Measurements from ENCODE around the gene PPP2R5D.
A peak's percentile ranks its signal among the peaks of the same experiment; 100 is the strongest.

The PPP2R5D gene

DNA sequence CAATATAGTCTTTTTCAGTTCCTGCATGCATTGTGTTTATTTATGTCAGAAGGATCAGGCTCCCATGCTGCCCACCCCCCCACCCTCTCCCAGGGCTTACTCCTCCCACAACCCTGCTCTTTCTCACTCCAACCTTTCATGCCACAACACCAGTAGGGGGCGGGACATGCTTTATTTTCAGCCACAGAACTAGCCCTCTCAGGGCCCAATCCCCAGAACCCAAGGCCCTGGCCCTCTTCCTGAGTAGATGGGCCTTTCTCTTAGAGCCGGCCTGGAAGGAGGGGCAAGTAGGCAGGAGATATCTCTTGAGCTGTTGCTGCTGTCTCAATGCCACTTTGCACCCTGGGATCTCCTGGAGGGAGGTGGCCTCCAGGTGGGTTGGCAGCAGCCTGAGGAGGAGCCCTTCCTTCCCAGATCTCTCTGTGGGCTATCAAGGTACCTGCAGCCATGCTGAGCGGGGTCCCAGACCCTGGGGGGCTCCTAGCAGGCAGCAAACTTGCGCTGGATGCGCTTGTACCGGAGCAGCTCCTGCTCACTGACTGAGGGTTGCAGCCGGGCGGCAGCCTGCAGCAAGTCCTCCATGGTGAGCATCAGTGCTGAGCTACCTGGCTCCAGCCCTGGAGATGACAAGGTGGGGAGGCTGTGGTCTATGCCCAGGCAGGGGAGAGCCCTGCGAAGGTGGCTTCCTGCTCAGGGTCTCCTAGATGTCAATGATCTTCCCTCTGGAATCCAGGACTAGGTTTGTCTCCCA, 20.3 kb upstream of the PPP2R5D start:
- Histone ChIP-seq H3K27ac (ENCODE audit: low read depth, low read length, severe bottlenecking) (no peak overlapping the region), H3K4me3 (ENCODE audit: extremely low read depth, insufficient read depth, low read length, poor library complexity, severe bottlenecking) (no peak overlapping the region), H3K4me1 (ENCODE audit: control insufficient read depth, insufficient read depth, low read length, poor library complexity, severe bottlenecking) (peaks cover 8% of the 10 kb centered on the region), H3K9me3 (ENCODE audit: control insufficient read depth, low read length) (no peaks in the 10 kb centered on the region), H3K36me3 (ENCODE audit: control insufficient read depth, insufficient read depth, low read length) (peaks cover 12% of the 10 kb centered on the region)
- 100% methylated on average over 6 to 7 of the region's 9 CpGs for WGBS, 2 experiments (ENCODE audit: insufficient coverage in 2 of 2)

DNA sequence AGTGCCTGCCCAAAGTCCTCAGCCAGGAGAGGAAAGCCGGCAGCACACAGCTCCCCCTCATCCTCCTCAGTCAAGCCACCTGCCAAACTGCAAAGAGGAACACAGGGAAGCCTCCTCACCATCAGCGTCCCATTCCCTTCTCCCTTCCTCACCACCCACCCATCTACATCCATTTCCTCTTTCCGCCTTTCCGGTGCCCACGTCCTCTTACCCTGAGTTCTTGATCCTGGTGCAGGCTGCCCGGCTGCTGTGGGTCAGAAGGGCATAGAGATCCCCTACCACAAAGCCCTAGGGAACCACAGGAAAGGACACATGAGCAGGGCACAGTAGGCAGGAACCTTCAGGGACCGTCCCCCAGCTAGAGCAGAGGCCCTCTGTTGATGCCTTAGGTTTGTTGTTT, 17.8 kb upstream of the PPP2R5D start:
- H3K4me3 ChIP-seq (ENCODE audit: extremely low read depth, insufficient read depth, low read length, poor library complexity, severe bottlenecking) = no peak overlapping the region
- WGBS, 2 experiments (ENCODE audit: insufficient coverage in 2 of 2) = 85 to 94% methylated on average over 2 to 6 of the region's 7 CpGs
- no peaks in the 10 kb centered on the region for H3K9me3 ChIP-seq (ENCODE audit: control insufficient read depth, low read length)
- H3K4me1 ChIP-seq (ENCODE audit: control insufficient read depth, insufficient read depth, low read length, poor library complexity, severe bottlenecking) = peaks cover 20% of the 10 kb centered on the region
- peaks cover 12% of the 10 kb centered on the region for H3K36me3 ChIP-seq (ENCODE audit: control insufficient read depth, insufficient read depth, low read length)
- H3K27ac ChIP-seq (ENCODE audit: low read depth, low read length, severe bottlenecking) = no peak overlapping the region

DNA sequence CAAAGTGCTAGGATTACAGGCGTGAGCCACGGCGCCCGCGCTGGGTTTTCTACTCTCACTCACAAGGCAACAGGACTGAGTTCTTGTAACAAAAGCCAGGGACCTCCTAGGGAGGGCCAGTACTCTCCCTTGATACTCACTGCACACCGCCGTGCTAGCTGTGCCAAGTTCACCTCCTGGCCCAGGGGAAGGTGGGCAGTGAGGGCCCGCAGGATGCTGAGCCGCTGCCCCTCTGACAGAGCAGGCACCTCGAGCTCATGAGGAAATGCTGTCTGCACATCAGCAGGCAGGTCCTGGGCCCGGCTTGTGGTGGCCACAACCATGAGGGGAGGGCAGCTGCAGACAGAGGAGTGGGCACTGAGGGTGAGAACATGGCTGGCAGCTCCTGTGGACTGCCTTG, 17.1 kb upstream of the PPP2R5D start:
- Histone ChIP-seq H3K36me3 (ENCODE audit: control insufficient read depth, insufficient read depth, low read length) (peaks cover 9% of the 10 kb centered on the region), H3K9me3 (ENCODE audit: control insufficient read depth, low read length) (no peaks in the 10 kb centered on the region), H3K27ac (ENCODE audit: low read depth, low read length, severe bottlenecking) (no peak overlapping the region), H3K4me1 (ENCODE audit: control insufficient read depth, insufficient read depth, low read length, poor library complexity, severe bottlenecking) (peaks cover 18% of the 10 kb centered on the region), H3K4me3 (ENCODE audit: extremely low read depth, insufficient read depth, low read length, poor library complexity, severe bottlenecking) (no peak overlapping the region)
- 96 to 98% methylated on average over 6 to 11 of the region's 11 CpGs for WGBS, 2 experiments (ENCODE audit: insufficient coverage in 2 of 2)

DNA sequence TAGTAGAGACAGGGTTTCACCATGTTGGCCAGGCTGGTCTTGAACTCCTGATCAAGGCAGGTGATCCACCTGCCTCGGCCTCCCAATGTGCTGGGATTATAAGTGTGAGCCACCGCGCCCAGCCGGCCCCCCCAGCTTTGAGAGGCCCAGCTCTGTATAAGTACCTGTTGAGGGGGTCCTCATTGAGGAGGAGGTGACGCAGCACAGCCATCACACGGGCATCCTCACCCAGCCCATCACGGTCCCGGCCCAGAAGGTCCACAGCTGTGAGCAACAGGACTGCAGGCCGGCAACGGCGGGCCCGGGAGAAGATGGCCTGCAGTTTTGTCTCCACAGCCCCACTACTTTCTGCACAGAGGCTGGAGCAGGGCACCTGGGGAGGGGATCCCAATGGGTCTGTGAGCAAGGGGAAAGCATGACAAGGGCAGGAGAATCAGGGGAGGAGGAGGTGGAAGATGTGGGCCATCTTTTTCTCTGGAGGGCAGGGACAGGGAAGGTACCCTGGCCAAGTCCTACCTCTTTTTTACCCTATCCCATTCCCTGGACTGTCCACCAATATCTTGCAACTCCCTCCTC, 16.2 kb upstream of the PPP2R5D start:
- Histone ChIP-seq H3K4me3 (ENCODE audit: extremely low read depth, insufficient read depth, low read length, poor library complexity, severe bottlenecking) (no peak overlapping the region), H3K36me3 (ENCODE audit: control insufficient read depth, insufficient read depth, low read length) (peaks cover 9% of the 10 kb centered on the region), H3K27ac (ENCODE audit: low read depth, low read length, severe bottlenecking) (no peak overlapping the region), H3K9me3 (ENCODE audit: control insufficient read depth, low read length) (no peaks in the 10 kb centered on the region), H3K4me1 (ENCODE audit: control insufficient read depth, insufficient read depth, low read length, poor library complexity, severe bottlenecking) (peaks cover 17% of the 10 kb centered on the region)
- 92 to 93% methylated on average over 8 to 11 of the region's 12 CpGs for WGBS, 2 experiments (ENCODE audit: insufficient coverage in 2 of 2)

DNA sequence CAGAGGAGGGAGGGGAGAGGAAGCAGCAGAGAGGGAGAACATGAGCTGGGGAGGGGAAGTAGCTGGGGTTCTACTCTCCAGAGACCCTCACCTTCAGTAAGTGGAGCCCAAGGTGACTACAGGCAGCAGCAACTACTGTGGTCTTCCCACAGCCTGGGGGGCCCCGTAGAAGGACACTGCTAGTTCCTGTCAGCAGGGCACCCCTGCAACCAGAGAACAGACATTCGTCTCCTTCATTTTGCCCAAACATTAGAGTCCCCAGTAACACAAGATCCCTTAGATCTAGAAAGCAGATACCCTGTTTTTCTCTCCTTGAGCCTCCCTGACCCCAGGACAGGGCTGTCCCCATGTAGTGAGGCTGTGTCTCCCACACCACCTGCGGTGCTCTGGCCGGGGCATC, 15.6 kb upstream of the PPP2R5D start:
- no peak overlapping the region for H3K4me3 ChIP-seq (ENCODE audit: extremely low read depth, insufficient read depth, low read length, poor library complexity, severe bottlenecking)
- H3K4me1 ChIP-seq (ENCODE audit: control insufficient read depth, insufficient read depth, low read length, poor library complexity, severe bottlenecking) = peaks cover 17% of the 10 kb centered on the region
- no peak overlapping the region for H3K27ac ChIP-seq (ENCODE audit: low read depth, low read length, severe bottlenecking)
- no peaks in the 10 kb centered on the region for H3K9me3 ChIP-seq (ENCODE audit: control insufficient read depth, low read length)
- WGBS, 2 experiments (ENCODE audit: insufficient coverage in 2 of 2) = 92 to 100% methylated on average over 1 to 4 of the region's 4 CpGs
- H3K36me3 ChIP-seq (ENCODE audit: control insufficient read depth, insufficient read depth, low read length) = peaks cover 14% of the 10 kb centered on the region

DNA sequence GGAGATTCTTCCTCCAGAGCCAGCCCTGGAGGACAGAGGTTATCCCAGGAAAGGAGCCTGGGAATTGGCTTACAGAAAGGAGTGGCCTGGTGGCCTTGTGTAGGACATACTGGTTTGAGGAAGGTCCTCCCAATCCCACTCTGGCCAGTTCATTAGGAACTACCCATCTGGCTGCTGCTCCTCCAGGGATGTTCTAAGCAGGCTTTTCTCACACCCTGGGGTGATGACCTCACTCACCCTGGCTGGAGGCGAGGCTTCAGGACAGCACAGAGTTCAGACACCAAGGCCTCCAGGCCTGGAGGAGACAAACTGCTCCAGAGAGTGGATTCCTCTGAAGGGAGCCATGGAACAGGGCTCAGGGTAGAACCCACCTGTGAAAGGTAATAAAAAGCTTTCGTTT, 14.9 kb upstream of the PPP2R5D start:
- peaks cover 17% of the 10 kb centered on the region for H3K4me1 ChIP-seq (ENCODE audit: control insufficient read depth, insufficient read depth, low read length, poor library complexity, severe bottlenecking)
- peaks cover 18% of the 10 kb centered on the region for H3K36me3 ChIP-seq (ENCODE audit: control insufficient read depth, insufficient read depth, low read length)

DNA sequence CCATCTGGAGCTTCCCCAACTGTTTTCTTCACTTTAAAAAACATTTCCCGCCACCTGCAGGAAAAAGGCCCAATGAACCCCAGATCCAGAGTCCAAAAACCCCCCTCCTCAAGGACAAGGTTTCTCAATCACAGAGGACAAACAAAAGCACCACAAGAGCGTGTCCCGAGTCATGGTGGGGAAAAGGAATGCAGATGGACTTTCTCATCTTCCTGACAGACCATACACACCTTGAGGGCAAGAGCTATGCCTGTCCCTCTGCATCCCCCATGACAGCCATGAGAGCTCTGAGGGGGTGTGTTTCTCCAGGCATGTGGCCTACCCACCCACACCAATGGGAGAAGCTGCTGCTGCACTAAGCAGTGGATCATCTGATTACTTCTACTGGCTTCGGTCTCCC, 14.4 kb upstream of the PPP2R5D start:
- Histone ChIP-seq H3K4me1 (ENCODE audit: control insufficient read depth, insufficient read depth, low read length, poor library complexity, severe bottlenecking) (peaks cover 17% of the 10 kb centered on the region), H3K36me3 (ENCODE audit: control insufficient read depth, insufficient read depth, low read length) (peaks cover 20% of the 10 kb centered on the region), H3K4me3 (ENCODE audit: extremely low read depth, insufficient read depth, low read length, poor library complexity, severe bottlenecking) (no peak overlapping the region), H3K27ac (ENCODE audit: low read depth, low read length, severe bottlenecking) (no peak overlapping the region), H3K9me3 (ENCODE audit: control insufficient read depth, low read length) (no peaks in the 10 kb centered on the region)
- WGBS, 2 experiments (ENCODE audit: insufficient coverage in 2 of 2) = 88 to 94% methylated on average over 3 of the region's 4 CpGs

More for the DNA sequence above, 14.9 kb upstream of the PPP2R5D start:
- H3K9me3 ChIP-seq (ENCODE audit: control insufficient read depth, low read length) = no peaks in the 10 kb centered on the region
- 96 to 100% methylated on average over 2 of the region's 2 CpGs for WGBS, 2 experiments (ENCODE audit: insufficient coverage in 2 of 2)
- H3K4me3 ChIP-seq (ENCODE audit: extremely low read depth, insufficient read depth, low read length, poor library complexity, severe bottlenecking) = no peak overlapping the region
- no peak overlapping the region for H3K27ac ChIP-seq (ENCODE audit: low read depth, low read length, severe bottlenecking)

DNA sequence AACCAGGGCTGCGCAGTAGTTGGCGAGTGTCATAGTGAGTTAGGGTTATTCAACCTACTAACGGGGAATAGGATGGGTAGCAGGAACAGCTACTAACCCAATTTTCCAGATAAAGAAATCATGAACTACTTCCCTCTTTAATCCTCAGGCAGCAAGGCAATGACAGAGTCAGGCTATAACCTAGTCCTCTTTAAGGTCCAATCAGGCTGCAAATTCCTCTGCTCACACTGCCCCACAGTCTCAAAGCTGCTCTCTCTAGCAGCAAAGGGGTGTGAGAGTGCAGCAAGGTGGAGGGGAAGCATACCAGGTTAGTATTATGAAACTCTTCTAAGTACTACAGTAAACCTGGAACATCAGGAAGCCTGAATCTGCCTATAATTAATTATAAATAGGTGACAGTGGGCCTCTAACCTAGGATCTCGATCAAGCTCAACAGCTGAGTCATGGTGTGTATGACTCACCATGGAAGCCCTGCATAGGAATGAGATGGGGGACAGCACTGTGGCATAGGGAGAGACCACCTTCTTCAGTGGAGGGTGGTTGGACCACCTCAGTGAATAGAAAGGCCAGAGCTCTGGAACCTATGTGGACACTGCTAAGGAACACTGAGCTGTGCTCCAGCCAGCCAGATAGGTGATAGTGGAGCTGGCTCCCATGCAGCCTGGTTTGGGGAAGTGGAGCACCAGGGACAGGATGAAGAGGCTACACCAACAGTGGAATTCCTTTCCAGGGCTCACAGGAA, 13.3 kb upstream of the PPP2R5D start:
- peaks cover 23% of the 10 kb centered on the region for H3K36me3 ChIP-seq (ENCODE audit: control insufficient read depth, insufficient read depth, low read length)
- H3K4me1 ChIP-seq (ENCODE audit: control insufficient read depth, insufficient read depth, low read length, poor library complexity, severe bottlenecking) = peaks cover 17% of the 10 kb centered on the region
- H3K27ac ChIP-seq (ENCODE audit: low read depth, low read length, severe bottlenecking) = peak overlapping the region; percentile 87
- WGBS, 2 experiments (ENCODE audit: insufficient coverage in 2 of 2) = 75 to 89% methylated on average over 1 to 4 of the region's 4 CpGs
- no peak overlapping the region for H3K4me3 ChIP-seq (ENCODE audit: extremely low read depth, insufficient read depth, low read length, poor library complexity, severe bottlenecking)
- no peaks in the 10 kb centered on the region for H3K9me3 ChIP-seq (ENCODE audit: control insufficient read depth, low read length)

DNA sequence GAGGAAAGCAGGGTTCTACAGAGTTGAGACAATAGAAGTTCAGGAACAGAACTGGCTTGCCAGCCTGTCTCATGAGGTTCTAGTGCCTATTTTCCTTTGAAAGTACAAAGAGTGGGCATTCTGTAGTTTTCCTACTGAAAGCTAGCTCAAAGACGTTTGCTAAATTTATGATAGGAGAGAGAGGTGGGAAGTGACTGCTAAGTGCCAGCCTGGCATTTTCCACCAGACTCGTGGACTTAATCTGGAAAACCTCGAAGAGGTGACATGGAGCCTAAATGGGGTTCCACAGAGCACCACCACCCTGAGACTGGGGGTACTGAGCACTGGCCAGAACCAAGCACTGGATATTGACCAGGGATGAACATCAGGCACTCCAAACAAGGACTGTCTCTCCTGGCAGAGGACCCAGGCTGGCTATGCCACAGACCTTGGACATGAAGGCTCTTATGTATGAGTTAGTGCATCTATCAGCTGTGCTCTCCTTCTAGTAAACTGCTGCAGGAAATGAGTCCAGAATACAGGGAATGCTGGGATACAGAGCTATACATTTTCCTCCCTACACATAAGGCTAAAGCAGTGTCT, 12.5 kb upstream of the PPP2R5D start:
- peaks cover 19% of the 10 kb centered on the region for H3K36me3 ChIP-seq (ENCODE audit: control insufficient read depth, insufficient read depth, low read length)
- no peaks in the 10 kb centered on the region for H3K9me3 ChIP-seq (ENCODE audit: control insufficient read depth, low read length)
- H3K4me3 ChIP-seq (ENCODE audit: extremely low read depth, insufficient read depth, low read length, poor library complexity, severe bottlenecking) = no peak overlapping the region
- peak overlapping the region; percentile 87 for H3K27ac ChIP-seq (ENCODE audit: low read depth, low read length, severe bottlenecking)
- peaks cover 17% of the 10 kb centered on the region for H3K4me1 ChIP-seq (ENCODE audit: control insufficient read depth, insufficient read depth, low read length, poor library complexity, severe bottlenecking)
- 90 to 96% methylated on average over 3 of the region's 3 CpGs for WGBS, 2 experiments (ENCODE audit: insufficient coverage in 2 of 2)

DNA sequence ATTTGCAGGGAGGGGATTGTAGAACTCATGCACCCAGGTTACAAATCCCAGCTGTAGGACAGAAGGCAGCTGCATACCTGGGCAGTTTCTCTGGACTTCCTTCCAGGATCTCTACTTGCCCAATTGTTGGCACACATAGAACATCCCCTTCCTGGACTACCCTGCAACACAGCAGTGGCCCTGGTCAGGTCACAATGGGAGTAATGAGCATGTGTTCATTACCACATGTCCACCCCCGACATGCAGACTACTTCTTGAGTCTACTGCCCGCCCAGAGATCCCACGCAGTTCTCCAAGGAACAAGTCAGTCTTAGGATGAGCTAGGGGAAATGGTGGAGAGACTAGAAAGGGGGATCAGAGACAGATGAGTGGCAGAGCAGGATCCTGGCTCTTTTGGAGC, 10.4 kb upstream of the PPP2R5D start:
- H3K36me3 ChIP-seq (ENCODE audit: control insufficient read depth, insufficient read depth, low read length) = peaks cover 18% of the 10 kb centered on the region
- 100% methylated on average over 1 to 3 of the region's 3 CpGs for WGBS, 2 experiments (ENCODE audit: insufficient coverage in 2 of 2)
- H3K27ac ChIP-seq (ENCODE audit: low read depth, low read length, severe bottlenecking) = no peak overlapping the region
- H3K9me3 ChIP-seq (ENCODE audit: control insufficient read depth, low read length) = no peaks in the 10 kb centered on the region
- no peak overlapping the region for H3K4me3 ChIP-seq (ENCODE audit: extremely low read depth, insufficient read depth, low read length, poor library complexity, severe bottlenecking)
- peaks cover 17% of the 10 kb centered on the region for H3K4me1 ChIP-seq (ENCODE audit: control insufficient read depth, insufficient read depth, low read length, poor library complexity, severe bottlenecking)

Measured in mesodermal cell (in vitro differentiated cells).